PC-9 (cell line): ENCODE results near the gene MYBBP1A.

Source experiments
- EZH2 ChIP-seq: fragments of 200-600 bp; sonication (generic); IDR thresholded peaks from 2 replicates; pipeline ENCODE4 v1.8.0; 2017; ENCODE audit warnings: antibody characterized with exemption, low read depth
- TF ChIP-seq, protein P1 (sequence below): fragments of 200-600 bp; sonication (generic); conservative IDR thresholded peaks from 2 replicates; pipeline ENCODE4 v1.6.1; 2017; ENCODE audit warnings: mixed run types, antibody characterized with exemption, mild to moderate bottlenecking, moderate library complexity

DNA sequence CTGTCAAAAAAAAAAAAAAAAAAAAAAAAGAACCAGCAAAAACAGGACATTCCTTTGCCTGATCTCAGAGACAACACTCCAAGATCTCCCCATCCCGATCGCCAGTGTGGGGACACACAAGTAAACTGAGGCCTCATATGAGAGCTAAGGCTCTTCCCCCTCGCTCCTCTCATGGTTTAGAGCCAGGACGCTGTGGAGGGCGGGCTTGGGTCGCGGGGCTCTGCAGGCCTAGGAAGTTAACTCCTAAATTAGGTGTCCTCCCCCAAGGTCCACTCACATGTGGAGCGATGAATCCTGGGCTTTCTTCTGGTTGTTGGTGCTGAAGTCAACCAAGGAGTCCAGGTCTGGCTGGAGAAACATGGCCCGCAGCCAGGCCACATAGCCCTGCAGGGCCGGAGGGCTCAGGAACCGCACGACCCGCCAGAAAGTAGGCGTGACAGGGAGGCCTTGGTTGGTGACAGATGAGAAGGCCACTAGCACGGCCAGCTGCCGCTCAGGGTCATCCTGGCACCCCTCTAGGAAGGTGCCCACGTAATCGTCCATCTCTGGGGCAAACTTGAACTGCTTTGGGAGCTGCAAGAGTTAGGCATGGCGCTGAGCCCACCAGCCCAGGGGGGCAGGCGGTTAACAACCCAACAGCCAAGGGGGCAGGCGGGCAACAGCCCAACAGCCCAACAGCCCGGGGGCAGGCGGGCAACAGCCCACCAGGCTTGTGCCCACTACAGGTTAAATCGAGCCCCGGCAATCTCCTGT, 5.2 kb downstream of the MYBBP1A start:
- TF ChIP-seq, protein P1, sequence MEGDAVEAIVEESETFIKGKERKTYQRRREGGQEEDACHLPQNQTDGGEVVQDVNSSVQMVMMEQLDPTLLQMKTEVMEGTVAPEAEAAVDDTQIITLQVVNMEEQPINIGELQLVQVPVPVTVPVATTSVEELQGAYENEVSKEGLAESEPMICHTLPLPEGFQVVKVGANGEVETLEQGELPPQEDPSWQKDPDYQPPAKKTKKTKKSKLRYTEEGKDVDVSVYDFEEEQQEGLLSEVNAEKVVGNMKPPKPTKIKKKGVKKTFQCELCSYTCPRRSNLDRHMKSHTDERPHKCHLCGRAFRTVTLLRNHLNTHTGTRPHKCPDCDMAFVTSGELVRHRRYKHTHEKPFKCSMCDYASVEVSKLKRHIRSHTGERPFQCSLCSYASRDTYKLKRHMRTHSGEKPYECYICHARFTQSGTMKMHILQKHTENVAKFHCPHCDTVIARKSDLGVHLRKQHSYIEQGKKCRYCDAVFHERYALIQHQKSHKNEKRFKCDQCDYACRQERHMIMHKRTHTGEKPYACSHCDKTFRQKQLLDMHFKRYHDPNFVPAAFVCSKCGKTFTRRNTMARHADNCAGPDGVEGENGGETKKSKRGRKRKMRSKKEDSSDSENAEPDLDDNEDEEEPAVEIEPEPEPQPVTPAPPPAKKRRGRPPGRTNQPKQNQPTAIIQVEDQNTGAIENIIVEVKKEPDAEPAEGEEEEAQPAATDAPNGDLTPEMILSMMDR: no peak
- TF ChIP-seq EZH2: no peak
